A673 (cell line): Measurements from ENCODE around the gene CCDC86. TPM values are rescaled to one million over a fixed set of nuclear protein-coding genes. Genes with fewer than 3 reads are reported as not detected.

ENCODE experiments used
- BruUV-seq: library from RNA; stranded (reverse); fragments of 400-500 nt; replicated peaks from 2 replicates; lab custom pipeline; 2021; lab: Mats Ljungman, UMichigan
- CTCF ChIA-PET: fragments of 300-600 bp; sonication (Branson Sonifier 250); formaldehyde crosslinking; loops from one replicate; lab custom pipeline; 2022; ENCODE audit warnings: antibody characterized with exemption; lab: Charles Lee
- POLR2A ChIA-PET: fragments of 300-600 bp; sonication (Branson Sonifier 250); formaldehyde crosslinking; loops from one replicate; lab custom pipeline; 2022; ENCODE audit warnings: antibody characterized with exemption; ENCODE audit not compliant: low non-redundant PET; lab: Charles Lee
- DNase-seq: peaks from one replicate; pipeline ENCODE4 v3.0.0-alpha.2; 2015; ENCODE audit warnings: low spot score
- H3K27ac ChIP-seq: fragments of 200-600 bp; sonication (generic); 2 replicates; pipeline ENCODE4 v1.5.1; 2016; ENCODE audit warnings: mixed run types, low read depth, mild to moderate bottlenecking, mixed read lengths, antibody characterized with exemption, low read length; ENCODE audit not compliant: poor library complexity, severe bottlenecking
- H3K27me3 ChIP-seq: fragments of 200-600 bp; sonication (generic); replicated peaks from 2 replicates; pipeline ENCODE4 v1.6.1; 2017; ENCODE audit warnings: mixed run types, low read depth, mild to moderate bottlenecking, mixed read lengths, antibody characterized with exemption, low read length; ENCODE audit not compliant: insufficient read depth, poor library complexity
- H3K36me3 ChIP-seq: fragments of 200-600 bp; sonication (generic); 2 replicates; pipeline ENCODE4 v1.6.1; 2016; ENCODE audit warnings: mixed run types, mild to moderate bottlenecking, mixed read lengths, antibody characterized with exemption, low read length; ENCODE audit not compliant: insufficient read depth, poor library complexity, severe bottlenecking
- H3K4me1 ChIP-seq: fragments of 200-600 bp; sonication (generic); 2 replicates; pipeline ENCODE4 v1.6.1; 2017; ENCODE audit warnings: mixed run types, mild to moderate bottlenecking, mixed read lengths, antibody characterized with exemption, low read length; ENCODE audit not compliant: insufficient read depth, poor library complexity, severe bottlenecking
- H3K4me3 ChIP-seq: fragments of 200-600 bp; sonication (generic); 2 replicates; pipeline ENCODE4 v1.5.1; 2016; ENCODE audit warnings: low read depth, mixed run types, mild to moderate bottlenecking, mixed read lengths, low read length; ENCODE audit not compliant: poor library complexity, severe bottlenecking
- H3K9me3 ChIP-seq: fragments of 200-600 bp; sonication (generic); 2 replicates; pipeline ENCODE4 v1.6.1; 2016; ENCODE audit warnings: mixed run types, low read depth, mild to moderate bottlenecking, mixed read lengths, antibody characterized with exemption, low read length; ENCODE audit not compliant: poor library complexity, severe bottlenecking
- CTCF ChIP-seq: fragments of 300-800, 200-600 bp; sonication (generic); conservative IDR thresholded peaks from 2 replicates; pipeline ENCODE4 v1.5.1; 2017; ENCODE audit warnings: low read depth, mild to moderate bottlenecking, antibody characterized with exemption, low read length, moderate library complexity, mixed read lengths
- EZH2 ChIP-seq: fragments of 200-600 bp; sonication (generic); IDR thresholded peaks from 2 replicates; pipeline ENCODE4 v1.6.1; 2017; ENCODE audit warnings: borderline replicate concordance, low read depth, mild to moderate bottlenecking, mixed read lengths, antibody characterized with exemption, low read length; ENCODE audit not compliant: poor library complexity, severe bottlenecking
- intact Hi-C: fragments of 100-400 bp; cut with micrococcal nuclease; formaldehyde crosslinking; loops from one replicate; pipeline ENCODE4 v1.10.0; 2022; ENCODE audit not compliant: unreplicated experiment
- total RNA-seq: library from RNA; stranded (reverse); gene quantifications from 2 replicates; pipeline ENCODE4 v1.2.3, GENCODE V29; 2021

The CCDC86 gene
- total RNA-seq, 1 experiment from 2014 or later = 188 TPM

GRCh38 chr11:60854847-60855725, 13.2 kb downstream of the CCDC86 start:
- Histone ChIP-seq H3K4me1 (no peaks in the 10 kb centered on the region), H3K27me3 (no peaks in the 10 kb centered on the region), H3K4me3 (no peak overlapping the region), H3K36me3 (peaks cover 17% of the 10 kb centered on the region), H3K27ac (no peak overlapping the region), H3K9me3 (no peaks in the 10 kb centered on the region)
- CTCF ChIA-PET = no interaction called here
- no TSS peak for BruUV-seq
- TF ChIP-seq EZH2 (no peak), CTCF (no peak)
- intact Hi-C loops = no loop called here
- POLR2A ChIA-PET = no interaction called here
- no peak for DNase-seq

GRCh38 chr11:60855726-60856633, 14.1 kb downstream of the CCDC86 start, which contains the start of gene PTGDR2:
Gene PTGDR2 (minus strand): TSS chr11:60855950. CDS start chr11:60853722, 2,228 bp downstream.
- Histone ChIP-seq H3K27ac (no peak within 1 kb of the TSS), H3K4me1 (no peaks in the 10 kb centered on the region), H3K27me3 (no peaks in the 10 kb centered on the region), H3K36me3 (peaks cover 8% of the 10 kb centered on the region), H3K4me3 (no peak within 1 kb of the TSS), H3K9me3 (no peaks in the 10 kb centered on the region)
- TF ChIP-seq CTCF = no peak
- no peak for TF ChIP-seq EZH2
- intact Hi-C loops = no loop called here
- ChIA-PET CTCF (no interaction called here), POLR2A (interaction anchor here (0.6 kb wide), 1 partner anchor 258 kb away, joined by 3 read pairs; no protein-coding TSS in a partner anchor)
- DNase-seq = no peak
- no TSS peak for BruUV-seq
